ENCODE data around the gene RGS16.

RGS16 gene

GRCh38 chr1:182586380-182586779 is 17.8 kb downstream of the RGS16 start:
- H3K4me3 ChIP-seq (ENCODE audit: low read depth, low read length), result no peak overlapping the region

GRCh38 chr1:182584746-182585145 is 19.4 kb downstream of the RGS16 start:
- H3K4me3 ChIP-seq (ENCODE audit: low read depth, low read length), result no peak overlapping the region

DNA sequence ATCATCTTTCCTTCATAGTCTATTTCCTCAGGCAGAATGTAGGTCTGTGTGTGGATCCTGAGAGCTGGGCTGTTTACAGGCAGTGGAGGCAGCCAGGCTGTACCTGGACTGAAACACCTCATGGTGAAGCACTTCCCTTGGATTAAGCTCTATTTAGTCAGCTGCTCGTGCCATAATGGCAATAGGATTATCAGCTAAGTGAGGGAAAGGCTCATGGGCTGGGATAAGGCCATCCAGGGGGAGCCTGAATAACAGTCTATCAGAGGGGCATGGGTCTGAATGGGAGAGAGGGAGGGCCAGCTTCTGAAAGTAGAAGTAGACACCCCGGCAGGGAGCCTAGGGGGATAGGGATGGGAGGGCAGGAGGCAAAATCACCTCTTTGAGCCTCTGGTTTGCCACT is 23.5 kb downstream of the RGS16 start:
- H3K4me3 ChIP-seq (ENCODE audit: low read depth, low read length), result no peak overlapping the region

GRCh38 chr1:182575540-182576149 is 28.5 kb downstream of the RGS16 start:
- H3K4me3 ChIP-seq (ENCODE audit: low read depth, low read length), result no peak overlapping the region

DNA sequence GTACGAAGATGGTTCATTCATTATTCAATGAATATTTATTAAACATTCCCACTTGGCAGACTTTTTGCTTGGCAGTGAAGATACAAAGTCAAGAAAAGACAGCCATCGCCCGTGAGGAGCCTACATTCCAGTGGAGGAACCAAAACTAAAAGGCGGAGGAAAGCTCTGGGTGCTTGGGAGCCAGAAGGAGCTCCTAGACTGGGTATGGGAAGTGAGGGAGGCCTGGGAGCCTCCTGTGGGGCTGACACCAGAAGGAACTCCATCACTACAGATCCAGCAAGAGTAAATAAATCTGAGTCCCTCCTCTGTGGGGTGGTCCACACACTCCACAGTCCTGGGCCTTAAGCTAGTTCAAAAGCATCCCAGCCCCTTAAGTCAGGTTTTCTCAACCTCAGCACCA is 30.0 kb downstream of the RGS16 start:
- H3K4me3 ChIP-seq (ENCODE audit: low read depth, low read length), result no peak overlapping the region

DNA sequence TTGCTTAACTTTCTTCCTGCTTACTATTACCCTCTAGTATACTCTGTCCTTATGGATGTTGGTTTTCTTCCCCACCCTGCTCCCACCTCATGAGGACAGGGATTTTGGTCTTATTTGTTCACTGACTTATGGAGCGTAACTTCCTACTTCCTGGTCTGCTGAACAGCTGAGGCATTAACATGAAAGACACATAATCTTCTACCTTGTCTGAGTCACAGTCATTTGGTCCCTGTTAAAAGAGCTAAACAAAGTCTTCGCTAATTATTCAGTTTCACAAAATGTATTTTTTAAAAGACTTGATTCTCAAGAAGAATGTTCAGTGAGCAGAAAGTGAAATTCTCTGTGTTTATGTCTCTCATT is 33.6 kb downstream of the RGS16 start:
- H3K4me3 ChIP-seq (ENCODE audit: low read depth, low read length), result no peak overlapping the region

GRCh38 chr1:182569939-182570610 is 34.1 kb downstream of the RGS16 start:
- H3K4me3 ChIP-seq (ENCODE audit: low read depth, low read length), result no peak overlapping the region

GRCh38 chr1:182568647-182569284 is 35.4 kb downstream of the RGS16 start:
- no peak overlapping the region for H3K4me3 ChIP-seq (ENCODE audit: low read depth, low read length)

- H3K4me3 ChIP-seq (ENCODE audit: low read depth, low read length), result no peak overlapping the region
These were observed 36.6 kb downstream of the RGS16 start for GRCh38 chr1:182567629-182568028.

GRCh38 chr1:182565537-182565936 is 38.7 kb downstream of the RGS16 start:
- no peak overlapping the region for H3K4me3 ChIP-seq (ENCODE audit: low read depth, low read length)

DNA sequence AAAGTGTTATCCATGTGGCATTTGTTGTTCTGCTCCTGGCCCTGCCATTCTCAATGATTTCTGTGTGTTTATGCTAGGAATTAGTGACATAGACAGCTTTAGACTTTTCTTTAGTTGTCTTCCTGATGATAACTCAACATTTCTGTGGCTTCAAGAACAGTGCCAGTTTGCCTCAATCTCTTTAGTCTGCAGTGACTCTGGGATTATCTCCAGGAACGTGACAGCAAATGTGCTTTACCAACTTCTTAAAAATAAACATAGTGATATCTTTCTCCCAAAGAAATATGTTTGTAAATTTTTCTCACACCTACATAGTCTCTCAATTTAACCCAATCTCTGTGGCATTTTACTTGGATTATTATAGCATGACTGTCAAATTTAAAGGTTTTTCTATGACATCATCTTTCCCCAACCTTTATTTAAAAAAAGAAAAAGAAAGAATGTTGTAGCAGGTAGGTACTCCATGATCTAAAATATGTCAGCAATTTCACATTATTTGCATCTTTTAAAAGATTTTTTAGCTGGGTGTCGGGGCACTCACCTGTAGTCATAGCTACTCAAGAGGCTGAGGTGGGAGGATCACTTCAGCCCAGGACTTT is 39.7 kb downstream of the RGS16 start:
- no peak overlapping the region for H3K4me3 ChIP-seq (ENCODE audit: low read depth, low read length)

DNA sequence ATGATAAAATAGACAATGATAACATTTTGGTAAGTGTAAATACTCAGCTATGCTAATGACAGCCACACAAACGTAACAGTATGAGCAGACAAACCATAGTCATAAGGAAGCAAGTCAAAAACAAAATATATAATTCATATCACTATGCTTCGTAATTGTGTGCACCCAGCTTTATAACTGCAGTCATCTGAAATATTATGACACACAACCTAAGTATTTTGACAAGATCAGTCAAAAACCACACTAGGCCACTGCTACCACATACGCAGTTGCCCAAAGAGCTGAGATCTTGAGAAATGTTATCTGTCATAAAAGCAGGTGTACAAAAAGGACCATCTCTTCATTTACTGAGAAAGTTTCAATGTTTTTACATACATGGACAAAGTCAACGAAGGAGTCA is 41.1 kb downstream of the RGS16 start:
- H3K4me3 ChIP-seq (ENCODE audit: low read depth, low read length), result no peak overlapping the region

GRCh38 chr1:182561456-182561855 is 42.7 kb downstream of the RGS16 start:
- no peak overlapping the region for H3K4me3 ChIP-seq (ENCODE audit: low read depth, low read length)

GRCh38 chr1:182560392-182560984 is 43.7 kb downstream of the RGS16 start:
- H3K4me3 ChIP-seq (ENCODE audit: low read depth, low read length), result no peak overlapping the region

DNA sequence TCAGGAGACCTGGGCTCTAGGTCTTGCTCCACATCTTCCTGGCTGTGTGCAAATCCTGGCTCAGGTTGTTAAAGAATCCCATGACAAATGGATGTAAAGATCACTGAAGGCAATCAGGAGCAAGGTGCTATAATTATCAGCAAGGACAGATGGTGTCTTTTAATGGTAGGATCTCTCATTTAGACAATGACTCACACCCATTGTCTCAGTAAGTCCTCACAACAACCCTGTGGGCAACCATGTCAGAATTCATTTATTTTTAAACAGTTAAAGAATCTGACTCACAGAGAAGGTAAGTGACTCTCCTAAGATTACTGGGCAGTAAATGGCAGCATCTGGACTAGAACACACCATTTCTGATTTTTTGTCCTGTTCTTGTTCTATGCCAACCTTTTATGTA is 47.9 kb downstream of the RGS16 start:
- no peak overlapping the region for H3K4me3 ChIP-seq (ENCODE audit: low read depth, low read length)

DNA sequence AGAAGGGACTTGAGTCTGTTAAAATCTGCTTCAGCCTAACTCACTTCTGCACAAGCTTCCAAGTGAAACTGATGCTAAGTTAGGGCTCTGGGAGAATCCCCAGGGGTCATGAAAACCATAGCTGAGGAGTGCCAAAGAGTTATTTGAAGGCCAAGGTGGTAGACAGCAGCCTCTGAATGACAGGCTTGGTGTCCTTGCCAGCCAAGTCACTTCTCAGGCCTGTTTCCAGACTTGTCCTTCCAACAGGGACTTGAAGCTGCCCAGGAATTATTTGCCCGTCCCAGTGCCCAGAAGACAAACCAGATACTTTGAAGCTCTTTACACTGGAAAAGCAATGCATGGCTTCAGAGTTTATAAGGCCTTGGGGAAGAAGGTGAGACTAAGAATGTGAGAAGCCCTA is 48.7 kb downstream of the RGS16 start:
- H3K4me3 ChIP-seq (ENCODE audit: low read depth, low read length), result no peak overlapping the region

GRCh38 chr1:182552527-182552926 is 51.7 kb downstream of the RGS16 start:
- H3K4me3 ChIP-seq (ENCODE audit: low read depth, low read length), result no peak overlapping the region

- H3K4me3 ChIP-seq (ENCODE audit: low read depth, low read length), result no peak overlapping the region
These were observed 54.4 kb downstream of the RGS16 start for GRCh38 chr1:182549811-182550210.

GRCh38 chr1:182549346-182549745 is 54.8 kb downstream of the RGS16 start:
- no peak overlapping the region for H3K4me3 ChIP-seq (ENCODE audit: low read depth, low read length)
